ENCODE data around the gene NAALADL2. TPM values are rescaled to one million over a fixed set of nuclear protein-coding genes. Genes with fewer than 3 reads are reported as not detected.

Gene NAALADL2
- total and polyA plus RNA-seq, 2 donors (not counting 1 experiment from before 2014, with no cell fraction given), result 8.8 to 11.6 TPM

DNA sequence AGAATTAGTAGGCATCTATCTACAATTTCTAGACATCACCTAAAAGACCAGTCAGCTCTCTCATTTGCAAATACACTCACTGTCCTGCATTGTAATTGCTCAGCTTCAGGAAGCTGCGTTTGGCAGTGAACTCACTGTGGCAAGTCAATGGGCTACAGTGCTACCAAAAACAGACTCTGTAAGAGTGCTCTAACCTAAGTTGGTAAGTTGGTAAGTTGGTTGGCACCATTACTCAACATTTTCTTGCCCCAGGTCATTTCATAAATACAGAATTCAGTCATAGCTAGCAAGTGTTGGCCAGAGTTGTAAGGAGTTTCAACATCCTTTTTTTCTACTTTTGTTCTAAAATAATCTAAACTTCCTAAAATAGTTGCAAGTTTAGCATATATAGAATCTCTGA is 466.3 kb downstream of the NAALADL2 start:
- no peaks in the 10 kb centered on the region for H3K27me3 ChIP-seq (ENCODE audit: control insufficient read depth, insufficient read depth, low read length)
- no peaks in the 10 kb centered on the region for H3K4me1 ChIP-seq (ENCODE audit: control insufficient read depth, extremely low read depth, insufficient read depth, low read length)
- no peak overlapping the region for H3K27ac ChIP-seq (ENCODE audit: insufficient read depth, low read length)
- H3K4me2 ChIP-seq (ENCODE audit: extremely low read depth, insufficient read depth, low read length), result no peak overlapping the region
- TF ChIP-seq, protein P1, sequence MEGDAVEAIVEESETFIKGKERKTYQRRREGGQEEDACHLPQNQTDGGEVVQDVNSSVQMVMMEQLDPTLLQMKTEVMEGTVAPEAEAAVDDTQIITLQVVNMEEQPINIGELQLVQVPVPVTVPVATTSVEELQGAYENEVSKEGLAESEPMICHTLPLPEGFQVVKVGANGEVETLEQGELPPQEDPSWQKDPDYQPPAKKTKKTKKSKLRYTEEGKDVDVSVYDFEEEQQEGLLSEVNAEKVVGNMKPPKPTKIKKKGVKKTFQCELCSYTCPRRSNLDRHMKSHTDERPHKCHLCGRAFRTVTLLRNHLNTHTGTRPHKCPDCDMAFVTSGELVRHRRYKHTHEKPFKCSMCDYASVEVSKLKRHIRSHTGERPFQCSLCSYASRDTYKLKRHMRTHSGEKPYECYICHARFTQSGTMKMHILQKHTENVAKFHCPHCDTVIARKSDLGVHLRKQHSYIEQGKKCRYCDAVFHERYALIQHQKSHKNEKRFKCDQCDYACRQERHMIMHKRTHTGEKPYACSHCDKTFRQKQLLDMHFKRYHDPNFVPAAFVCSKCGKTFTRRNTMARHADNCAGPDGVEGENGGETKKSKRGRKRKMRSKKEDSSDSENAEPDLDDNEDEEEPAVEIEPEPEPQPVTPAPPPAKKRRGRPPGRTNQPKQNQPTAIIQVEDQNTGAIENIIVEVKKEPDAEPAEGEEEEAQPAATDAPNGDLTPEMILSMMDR (conservative IDR thresholded peaks at IDR 0.05 in 1 of 2, IDR thresholded peaks at IDR 0.05 in 1 of 2; ENCODE audit: low read depth in 1 of 2, low read length in 2 of 2), result no peak
- TF ChIP-seq EZH2 (IDR thresholded peaks at IDR 0.05; ENCODE audit: low read length, missing control alignments), result no peak
- H4K20me1 ChIP-seq (ENCODE audit: control insufficient read depth, extremely low read depth, insufficient read depth, low read length), result no peaks in the 10 kb centered on the region
- no peak overlapping the region for H2AFZ ChIP-seq (ENCODE audit: low read length)
- no peaks in the 10 kb centered on the region for H3K79me2 ChIP-seq (ENCODE audit: control insufficient read depth, insufficient read depth, low read length)
- no peak overlapping the region for H3K9ac ChIP-seq (ENCODE audit: insufficient read depth, low read length)
- H3K4me3 ChIP-seq (replicated peaks in 1 of 4; ENCODE audit: control extremely low read depth in 1 of 4, insufficient read depth in 1 of 4, low read depth in 3 of 4, low read length in 4 of 4), result no peak overlapping the region
- no peaks in the 10 kb centered on the region for H3K9me3 ChIP-seq (ENCODE audit: control insufficient read depth, insufficient read depth, low read depth, low read length)
- no peak for DNase-seq (ENCODE audit: low read depth in 2 of 2)
- no peaks in the 10 kb centered on the region for H3K36me3 ChIP-seq (ENCODE audit: control insufficient read depth, insufficient read depth, low read length)

DNA sequence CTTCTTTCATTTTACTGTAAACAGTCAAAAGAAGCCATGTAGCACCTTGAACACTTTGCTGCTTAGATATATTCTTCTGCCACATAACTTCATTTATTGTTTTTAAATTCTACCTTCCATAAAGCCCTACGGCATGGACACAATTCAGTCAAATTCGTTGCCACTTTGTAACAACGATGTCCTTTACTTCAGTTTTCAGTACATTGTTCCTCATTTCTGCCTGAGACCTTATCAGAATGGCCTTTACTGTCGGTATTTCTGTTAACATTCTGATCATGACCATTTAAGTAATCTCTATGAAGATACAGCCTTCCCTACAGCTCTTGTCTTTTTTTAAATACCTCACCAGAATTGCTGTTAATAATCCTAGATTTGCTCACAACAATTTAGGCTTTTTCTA is 466.9 kb downstream of the NAALADL2 start:
- no peak overlapping the region for H3K4me2 ChIP-seq (ENCODE audit: extremely low read depth, insufficient read depth, low read length)
- no peaks in the 10 kb centered on the region for H3K4me1 ChIP-seq (ENCODE audit: control insufficient read depth, extremely low read depth, insufficient read depth, low read length)
- no peaks in the 10 kb centered on the region for H3K79me2 ChIP-seq (ENCODE audit: control insufficient read depth, insufficient read depth, low read length)
- H4K20me1 ChIP-seq (ENCODE audit: control insufficient read depth, extremely low read depth, insufficient read depth, low read length), result no peaks in the 10 kb centered on the region
- no peak overlapping the region for H2AFZ ChIP-seq (ENCODE audit: low read length)
- H3K27ac ChIP-seq (ENCODE audit: insufficient read depth, low read length), result no peak overlapping the region
- TF ChIP-seq EZH2 (IDR thresholded peaks at IDR 0.05; ENCODE audit: low read length, missing control alignments), result no peak
- TF ChIP-seq, protein P1 (conservative IDR thresholded peaks at IDR 0.05 in 1 of 2, IDR thresholded peaks at IDR 0.05 in 1 of 2; ENCODE audit: low read depth in 1 of 2, low read length in 2 of 2), result no peak
- H3K9me3 ChIP-seq (ENCODE audit: control insufficient read depth, insufficient read depth, low read depth, low read length), result no peaks in the 10 kb centered on the region
- no peaks in the 10 kb centered on the region for H3K27me3 ChIP-seq (ENCODE audit: control insufficient read depth, insufficient read depth, low read length)
- no peak for DNase-seq (ENCODE audit: low read depth in 2 of 2)
- H3K4me3 ChIP-seq (replicated peaks in 1 of 4; ENCODE audit: control extremely low read depth in 1 of 4, insufficient read depth in 1 of 4, low read depth in 3 of 4, low read length in 4 of 4), result no peak overlapping the region
- H3K9ac ChIP-seq (ENCODE audit: insufficient read depth, low read length), result no peak overlapping the region
- H3K36me3 ChIP-seq (ENCODE audit: control insufficient read depth, insufficient read depth, low read length), result no peaks in the 10 kb centered on the region

DNA sequence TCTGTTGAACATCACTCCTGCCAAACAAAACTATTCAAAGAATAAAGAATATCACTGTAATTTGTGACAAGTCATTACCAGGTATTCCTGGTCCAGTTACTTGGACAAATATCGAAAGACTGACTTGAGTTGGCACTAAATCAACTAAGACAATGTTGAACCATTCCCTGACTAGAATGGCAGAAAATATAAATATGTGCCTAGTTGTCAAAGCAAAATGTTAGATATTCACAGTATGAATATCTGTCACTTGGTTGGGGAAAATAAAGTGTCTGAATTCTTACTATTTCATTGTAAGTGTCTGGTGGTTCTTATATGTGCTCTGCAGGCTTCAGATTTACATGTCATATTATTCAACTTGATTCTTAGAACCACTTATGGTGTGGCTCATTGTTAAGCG is 470.2 kb downstream of the NAALADL2 start:
- Histone ChIP-seq H3K27me3 (ENCODE audit: control insufficient read depth, insufficient read depth, low read length) (no peaks in the 10 kb centered on the region), H3K4me3 (replicated peaks in 1 of 4; ENCODE audit: control extremely low read depth in 1 of 4, insufficient read depth in 1 of 4, low read depth in 3 of 4, low read length in 4 of 4) (no peak overlapping the region), H3K27ac (ENCODE audit: insufficient read depth, low read length) (no peak overlapping the region), H3K4me2 (ENCODE audit: extremely low read depth, insufficient read depth, low read length) (no peak overlapping the region), H3K79me2 (ENCODE audit: control insufficient read depth, insufficient read depth, low read length) (no peaks in the 10 kb centered on the region), H4K20me1 (ENCODE audit: control insufficient read depth, extremely low read depth, insufficient read depth, low read length) (no peaks in the 10 kb centered on the region), H3K36me3 (ENCODE audit: control insufficient read depth, insufficient read depth, low read length) (no peaks in the 10 kb centered on the region), H3K9ac (ENCODE audit: insufficient read depth, low read length) (no peak overlapping the region), H3K9me3 (ENCODE audit: control insufficient read depth, insufficient read depth, low read depth, low read length) (no peaks in the 10 kb centered on the region), H3K4me1 (ENCODE audit: control insufficient read depth, extremely low read depth, insufficient read depth, low read length) (no peaks in the 10 kb centered on the region), H2AFZ (ENCODE audit: low read length) (no peak overlapping the region)
- no peak for DNase-seq (ENCODE audit: low read depth in 2 of 2)
- TF ChIP-seq, protein P1 (conservative IDR thresholded peaks at IDR 0.05 in 1 of 2, IDR thresholded peaks at IDR 0.05 in 1 of 2; ENCODE audit: low read depth in 1 of 2, low read length in 2 of 2), result no peak
- TF ChIP-seq EZH2 (IDR thresholded peaks at IDR 0.05; ENCODE audit: low read length, missing control alignments), result no peak
